GM15510 (cell line): ENCODE results near the gene KIF26A.

Source experiments
- POLR2A ChIP-seq: IDR thresholded peaks from 3 replicates; pipeline ENCODE4 v1.6.1; 2011; ENCODE audit warnings: borderline replicate concordance; ENCODE audit not compliant: insufficient read length; ENCODE audit errors: extremely low read depth

The KIF26A gene

DNA sequence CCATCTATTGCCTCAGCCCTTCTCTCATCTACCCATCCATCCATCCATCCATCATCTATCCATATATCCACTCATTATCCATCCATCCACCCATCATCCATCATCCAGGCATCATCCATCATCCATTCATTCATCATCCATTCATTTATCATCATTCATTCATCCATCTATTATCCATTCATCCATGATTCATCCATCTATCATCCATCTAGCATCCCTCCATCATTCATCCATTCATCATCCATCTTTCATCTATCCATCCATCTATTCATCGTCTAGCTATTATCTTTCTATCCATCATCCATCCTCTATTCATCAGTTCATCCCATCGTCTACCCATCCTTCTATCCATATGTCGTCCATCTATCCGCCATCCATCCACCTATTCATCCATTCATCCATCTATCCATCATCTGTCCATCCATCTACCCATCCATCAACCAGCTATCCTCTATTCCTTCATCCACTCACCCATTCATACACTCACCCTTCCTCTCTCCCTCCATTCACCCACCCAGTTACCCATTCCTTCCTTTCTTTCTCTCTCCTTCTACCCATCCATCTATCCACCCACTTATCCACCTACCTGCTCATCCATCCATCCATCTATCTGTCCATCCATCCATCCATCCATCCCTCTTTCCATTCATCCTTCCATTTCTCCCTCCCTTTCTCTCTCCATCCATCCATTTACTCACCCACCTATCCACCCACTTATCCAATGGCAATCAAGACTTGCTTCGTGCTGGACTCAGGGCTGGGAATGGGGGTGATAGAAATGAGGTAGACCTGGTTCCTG, 59.3 kb downstream of the KIF26A start:
- no peak for TF ChIP-seq POLR2A

DNA sequence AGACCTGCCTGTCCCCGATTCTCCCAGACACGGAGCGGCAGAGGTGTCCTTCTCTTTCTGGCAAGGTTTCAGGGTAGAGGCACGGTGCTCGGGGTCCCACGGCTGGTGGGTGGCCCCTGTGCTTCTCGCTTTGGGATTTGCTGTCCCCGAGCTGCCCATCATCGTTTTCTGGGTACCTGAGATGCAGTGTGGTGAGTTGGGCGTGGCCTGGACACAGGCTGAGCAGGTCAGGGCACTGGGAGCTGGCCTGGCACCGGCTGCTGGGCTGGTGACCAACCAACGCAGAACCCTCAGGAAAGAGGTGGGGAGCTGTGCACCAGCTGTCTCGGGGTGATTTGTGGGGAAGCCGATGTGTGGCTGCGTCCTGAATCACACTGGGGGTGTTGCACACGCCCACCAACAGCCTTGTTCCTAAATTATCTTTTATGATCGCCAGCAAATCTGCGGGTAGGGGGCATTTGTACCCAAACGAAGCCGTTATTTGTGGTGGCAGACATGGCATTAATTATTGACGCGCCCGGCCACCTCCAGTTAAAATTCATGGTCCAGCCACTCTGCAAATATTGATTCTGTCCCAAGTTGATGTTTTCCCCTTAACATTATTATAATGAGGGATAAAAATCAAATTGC, 61.0 kb downstream of the KIF26A start:
- TF ChIP-seq POLR2A: no peak

DNA sequence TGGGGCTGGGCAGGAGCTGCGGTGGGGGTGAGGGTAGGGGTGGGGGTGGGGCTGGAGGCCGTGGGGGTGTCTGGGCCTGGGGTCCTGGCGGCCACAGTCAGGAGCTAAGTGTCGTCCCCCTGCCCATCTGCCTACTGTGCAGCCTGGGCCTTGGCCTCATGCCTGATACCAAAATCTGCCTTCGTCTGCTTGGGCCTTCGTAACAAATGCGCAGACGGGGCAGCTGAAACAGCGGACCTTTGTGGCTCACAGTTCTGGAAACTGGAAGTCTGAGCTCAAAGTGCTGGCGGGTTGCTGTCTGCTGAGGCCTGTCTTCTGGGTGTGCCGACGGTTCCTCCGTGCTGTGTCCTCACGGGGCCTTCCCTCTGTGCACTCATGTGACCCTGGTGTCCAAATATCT, 61.7 kb downstream of the KIF26A start:
- TF ChIP-seq POLR2A: no peak

DNA sequence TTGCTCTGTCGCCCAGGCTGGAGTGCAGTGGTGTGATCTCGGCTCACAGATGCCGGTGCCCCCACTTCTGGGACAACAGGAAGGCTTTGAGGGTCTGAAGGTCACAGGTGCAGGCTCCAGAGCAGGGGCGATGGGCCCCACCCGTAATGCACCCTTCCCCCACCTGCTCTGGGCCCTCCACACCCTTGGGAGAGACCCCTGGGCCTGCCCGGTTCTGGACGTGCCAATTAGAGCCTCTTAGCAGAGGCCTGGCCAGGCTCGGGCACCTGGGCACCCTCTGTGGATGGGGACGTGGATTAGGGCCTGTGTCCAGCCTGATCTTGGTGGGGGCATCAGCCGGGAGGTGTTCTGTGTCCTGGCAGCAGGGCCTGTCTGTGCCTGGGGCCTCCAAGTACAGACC, 62.2 kb downstream of the KIF26A start:
- no peak for TF ChIP-seq POLR2A

DNA sequence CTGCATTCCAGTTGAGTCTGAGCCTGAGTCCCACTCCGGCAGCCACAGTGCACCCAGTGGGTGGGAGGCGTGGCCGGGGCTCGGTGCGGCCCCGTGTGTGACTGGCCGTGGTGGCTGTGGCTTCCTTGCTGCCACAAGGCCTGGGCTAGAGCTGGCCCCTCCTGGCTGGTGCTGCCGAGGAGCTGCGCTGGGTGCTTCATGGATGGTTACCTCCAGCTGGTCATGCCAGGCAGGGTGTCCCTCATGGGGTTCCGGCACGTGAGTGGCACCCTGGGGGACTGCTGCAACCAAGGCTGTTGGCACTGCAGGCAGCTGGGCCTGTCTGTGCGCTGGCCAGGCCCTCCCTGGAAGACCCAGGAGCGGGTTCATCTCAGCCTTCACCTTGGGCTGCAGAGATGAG, 62.7 kb downstream of the KIF26A start:
- no peak for TF ChIP-seq POLR2A

DNA sequence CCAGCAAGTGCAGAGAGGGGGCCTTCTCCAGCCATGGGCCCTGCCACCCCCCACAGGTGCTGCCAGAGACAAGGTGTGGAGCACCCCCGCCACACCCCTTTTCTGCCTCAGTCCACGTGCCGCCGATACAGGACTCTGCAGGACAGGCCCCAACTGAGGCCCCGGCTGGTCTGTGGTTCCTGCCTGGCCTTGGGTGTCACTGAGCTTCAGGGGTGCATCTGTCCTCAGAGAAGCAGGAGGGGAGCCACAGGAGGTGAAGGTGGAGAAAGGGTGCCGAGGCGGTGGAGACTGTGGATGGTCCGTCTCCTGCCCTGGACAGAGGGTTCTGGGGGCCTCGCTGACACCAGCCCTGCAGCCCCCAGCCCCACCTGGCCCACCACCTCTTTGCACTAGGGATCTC, 63.1 kb downstream of the KIF26A start:
- TF ChIP-seq POLR2A: no peak

DNA sequence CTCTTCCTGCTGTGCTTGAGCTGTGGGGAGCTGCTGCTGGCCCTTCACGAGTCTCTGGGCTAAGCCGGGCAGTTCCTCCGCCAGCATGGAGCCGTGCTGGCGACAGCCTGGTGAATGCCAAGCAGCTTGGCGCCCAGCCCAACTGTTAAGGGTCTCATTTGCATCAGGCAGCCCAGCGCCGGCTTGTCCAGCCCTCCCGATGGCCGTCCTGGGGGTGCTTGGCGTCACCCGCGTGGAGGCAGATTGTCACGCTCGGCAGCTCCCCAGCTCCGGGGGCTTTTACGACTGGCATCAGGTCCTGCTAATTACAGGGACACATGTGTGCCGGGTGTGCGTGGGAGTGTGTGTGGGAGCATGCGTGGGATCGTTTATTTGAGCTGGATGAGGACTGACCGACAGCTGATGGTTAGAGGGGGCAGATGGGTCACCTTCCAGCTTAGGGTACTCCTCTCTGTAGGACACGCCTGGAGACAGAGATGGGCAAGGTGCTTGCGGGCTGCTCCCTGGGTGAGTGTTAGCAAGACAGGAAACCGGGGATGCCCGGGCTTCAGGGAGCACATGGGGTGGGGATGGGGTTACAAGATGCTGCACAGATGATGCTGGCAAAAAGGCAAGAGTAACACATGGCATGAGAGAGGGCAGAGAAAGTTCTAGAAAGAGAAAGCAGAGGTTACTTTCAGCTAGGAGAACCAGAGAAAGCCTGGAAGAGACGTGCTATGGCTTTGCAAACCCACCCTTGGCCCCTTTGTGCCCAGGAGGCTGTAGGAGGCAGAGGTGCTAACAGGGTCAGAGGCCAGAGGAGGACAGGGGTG, 64.1 kb downstream of the KIF26A start:
- TF ChIP-seq POLR2A: no peak

DNA sequence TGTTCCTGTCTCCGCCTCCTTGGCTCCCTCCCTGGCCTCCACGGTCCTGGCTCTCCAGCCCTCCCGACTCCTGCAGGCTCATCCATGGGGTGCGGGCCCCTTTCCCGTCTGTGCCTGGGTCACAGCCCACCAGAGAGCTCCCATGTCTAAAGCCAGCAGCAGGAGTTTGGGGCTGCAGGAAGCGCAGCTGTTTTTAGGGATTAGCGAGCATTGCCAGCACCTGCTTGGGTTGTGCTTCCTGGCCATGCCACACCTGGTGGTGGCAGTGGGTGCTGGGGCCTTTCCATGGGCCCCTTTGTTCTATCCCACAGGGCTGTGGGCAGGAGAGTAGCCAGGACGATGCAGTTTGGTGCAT, 64.7 kb downstream of the KIF26A start:
- TF ChIP-seq POLR2A: no peak

DNA sequence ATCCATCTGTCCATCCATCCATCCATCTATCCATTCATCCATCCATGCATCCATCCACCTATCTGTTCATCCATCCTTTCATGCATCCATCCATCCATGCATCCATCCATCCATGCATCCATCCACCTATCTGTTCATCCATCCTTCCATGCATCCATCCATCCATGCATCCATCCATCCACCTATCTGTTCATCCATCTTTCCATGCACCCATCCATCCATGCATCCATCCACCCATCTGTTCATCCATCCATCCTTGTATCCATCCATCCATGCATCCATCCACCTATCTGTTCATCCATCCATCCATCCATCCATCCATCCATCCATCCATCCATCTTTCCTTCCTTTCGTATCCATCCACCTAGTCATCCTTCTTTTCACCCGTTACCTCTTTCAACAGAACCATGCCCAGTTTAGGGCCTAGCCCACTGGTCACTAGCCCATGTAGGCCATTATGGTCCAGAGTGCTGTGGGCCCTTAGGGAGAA, 66.3 kb downstream of the KIF26A start:
- no peak for TF ChIP-seq POLR2A

DNA sequence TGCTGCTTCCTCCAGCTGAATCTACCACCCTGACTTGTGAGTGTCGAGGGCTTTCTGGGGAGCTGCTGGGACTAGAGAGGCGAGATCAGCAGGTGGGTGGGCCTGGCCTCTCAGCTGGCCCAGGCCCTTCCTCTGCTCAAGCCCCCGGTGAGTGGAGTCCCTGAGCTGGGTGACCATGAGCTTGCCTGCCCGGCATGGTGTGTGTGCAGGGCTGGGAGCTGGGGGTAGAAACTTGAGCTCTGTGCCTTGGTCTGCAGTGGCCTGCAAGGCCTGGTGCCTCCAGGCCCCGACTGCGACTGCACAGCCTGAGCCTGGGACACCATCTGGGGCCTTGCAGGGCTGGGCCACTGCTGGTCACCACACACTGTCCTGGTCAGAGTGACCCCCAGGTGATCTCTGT, 67.4 kb downstream of the KIF26A start:
- no peak for TF ChIP-seq POLR2A

DNA sequence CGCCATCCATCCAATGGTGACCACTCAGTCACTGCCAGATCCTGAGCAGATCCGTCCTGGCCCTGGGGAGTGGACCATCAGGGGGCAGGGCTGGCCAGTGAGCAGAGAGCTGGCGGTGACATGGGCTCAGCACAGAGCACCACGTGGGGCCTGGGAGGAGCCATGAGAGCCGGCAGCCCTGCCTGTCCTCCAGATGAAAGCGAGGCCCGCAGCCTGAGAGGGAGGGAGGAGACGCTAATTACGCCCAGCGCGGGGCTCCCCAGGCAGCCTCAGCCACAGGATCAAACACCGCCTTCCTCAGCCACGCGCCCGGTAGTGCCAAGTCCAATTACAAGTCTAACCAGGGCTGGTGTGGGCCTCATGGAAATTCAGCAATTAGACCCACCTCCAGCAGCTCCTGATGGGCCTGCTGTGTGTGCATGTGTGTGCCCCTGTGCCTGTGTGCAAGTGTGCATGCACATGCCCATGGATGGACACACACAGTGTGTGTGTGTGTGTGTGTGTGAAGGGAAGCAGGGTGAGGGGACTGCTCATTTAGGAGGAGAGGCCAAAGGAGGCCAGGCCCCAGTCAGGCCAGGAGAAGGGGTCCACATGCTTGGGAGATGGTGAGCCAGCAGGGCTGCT, 68.0 kb downstream of the KIF26A start:
- no peak for TF ChIP-seq POLR2A

DNA sequence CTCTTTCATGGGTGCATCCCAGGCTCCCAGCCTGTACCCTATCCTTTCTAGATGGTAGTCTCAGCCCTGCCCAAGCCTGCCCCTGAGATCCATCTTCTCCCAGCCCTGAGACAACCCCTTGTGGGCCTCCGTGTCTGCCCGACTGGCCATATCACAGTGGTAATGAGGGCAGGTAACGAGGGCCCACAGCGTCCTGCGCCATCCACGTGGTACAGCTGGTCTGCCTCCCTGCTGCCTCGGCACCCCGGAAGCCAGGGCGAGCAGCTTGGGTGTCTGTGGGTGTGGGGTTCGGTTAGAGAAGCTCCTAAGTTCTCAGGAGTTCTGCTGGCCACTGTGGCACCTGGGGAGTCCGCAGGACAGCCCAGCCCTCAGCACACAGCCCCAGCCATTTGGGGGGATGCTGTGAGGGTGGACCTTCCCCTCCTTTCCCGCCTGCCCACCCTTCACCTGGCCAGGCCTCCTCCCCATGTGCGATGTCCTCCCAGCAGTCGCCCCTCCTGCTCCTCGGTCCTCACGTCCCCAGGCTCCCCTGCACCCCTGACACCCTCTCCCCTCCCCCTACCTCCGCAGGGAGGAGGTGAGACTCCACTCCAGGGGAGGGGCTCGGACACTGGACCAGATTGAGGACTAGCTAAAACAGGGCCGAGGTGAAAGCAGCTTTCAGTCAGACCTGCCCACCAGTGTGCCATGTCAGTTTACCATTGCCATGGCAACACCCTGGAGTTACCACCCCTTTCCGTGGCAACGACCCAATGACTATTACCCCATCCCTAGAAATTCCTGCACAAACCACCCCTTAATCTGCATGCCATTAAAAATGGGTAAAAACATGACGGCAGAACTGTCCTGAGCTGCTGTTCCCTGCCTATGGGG, 69.0 kb downstream of the KIF26A start:
- no peak for TF ChIP-seq POLR2A

DNA sequence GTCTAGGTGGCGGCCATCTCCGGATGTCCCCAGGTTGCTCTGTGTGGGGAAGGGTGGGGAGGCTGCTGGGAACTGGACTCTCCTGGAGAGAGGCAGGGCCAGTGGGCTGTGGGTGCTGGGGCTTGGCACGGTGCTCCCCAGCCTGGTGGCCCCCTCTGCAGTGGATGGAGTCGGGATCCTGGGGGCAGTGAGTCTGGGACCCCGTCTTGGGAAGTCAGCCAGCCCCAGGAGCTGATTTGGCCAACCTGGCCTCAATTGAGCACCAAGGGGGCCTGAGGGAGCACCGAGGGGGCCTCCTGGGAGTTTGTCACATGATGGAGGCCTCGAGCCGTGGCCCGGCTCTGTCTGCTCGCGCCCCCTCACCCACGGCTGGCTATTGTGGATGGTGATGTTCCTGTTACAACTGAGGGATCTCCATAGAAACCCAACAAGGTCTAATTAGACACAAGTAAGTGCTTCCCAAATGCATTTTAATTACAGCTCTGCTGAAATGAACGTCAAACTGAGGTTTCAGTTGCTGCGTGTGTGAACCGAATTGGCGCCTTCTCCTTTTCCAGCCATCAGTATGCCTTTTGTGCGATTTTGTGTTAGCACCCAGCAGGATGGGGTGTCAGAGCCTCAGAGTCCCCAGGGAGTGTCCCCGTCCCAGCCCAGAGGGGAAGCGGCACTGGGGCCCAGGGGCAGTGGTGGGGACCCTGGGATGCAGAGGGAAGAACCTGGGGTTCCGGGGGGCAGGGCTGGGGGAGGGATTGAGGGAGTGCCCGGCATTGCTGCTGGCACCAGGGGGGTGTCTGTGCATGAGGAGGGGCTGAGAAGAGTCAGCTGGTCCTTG, 71.8 kb downstream of the KIF26A start:
- TF ChIP-seq POLR2A: no peak
